K562 (cell line): Measurements from ENCODE around the gene DCXR. TPM values are rescaled to one million over a fixed set of nuclear protein-coding genes. Genes with fewer than 3 reads are reported as not detected.

Source experiments
- CEBPG ChIP-seq, 3 experiments: fragments of 200-800 bp in 1 of 3; sonication (Bioruptor generic) in 1 of 3; sonication (generic) in 1 of 3; formaldehyde crosslinking in 1 of 3; IDR thresholded peaks in 2 of 3; conservative IDR thresholded peaks in 1 of 3; 2 replicates each; pipeline versions ENCODE4 v1.6.1 to v1.8.0; 2016 to 2022; ENCODE audit warnings: missing compliant biosample characterization in 2 of 3, missing genetic modification characterization in 2 of 3, mild to moderate bottlenecking in 1 of 3, missing genetic modification reagents in 1 of 3
- DDX20 ChIP-seq: fragments of 450-650 bp; IDR thresholded peaks from 2 replicates; pipeline ENCODE4 v1.6.1; 2016; ENCODE audit warnings: missing genetic modification characterization, low read depth, mild to moderate bottlenecking, missing compliant biosample characterization, moderate library complexity
- GABPA ChIP-seq: fragments of 200-800 bp; sonication (Bioruptor generic); conservative IDR thresholded peaks from 2 replicates; pipeline ENCODE4 v1.6.1; 2016; ENCODE audit warnings: low read depth, missing genetic modification characterization, missing compliant biosample characterization
- GABPB2 ChIP-seq: fragments of 250-450 bp; sonication (Bioruptor Pico); conservative IDR thresholded peaks from 2 replicates; pipeline ENCODE4 v1.5.1; 2021; ENCODE audit warnings: mild to moderate bottlenecking
- HOXB6 ChIP-seq: fragments of 250-450 bp; sonication (Bioruptor Pico); IDR thresholded peaks from 2 replicates; pipeline ENCODE4 v1.5.1; 2022; ENCODE audit warnings: mild to moderate bottlenecking, borderline replicate concordance
- MEIS2 ChIP-seq: fragments of 450-650 bp; IDR thresholded peaks from 2 replicates; pipeline ENCODE4 v1.6.1; 2014; ENCODE audit warnings: mild to moderate bottlenecking; ENCODE audit not compliant: partially characterized antibody
- NR3C1 ChIP-seq: sonication (generic); formaldehyde crosslinking; IDR thresholded peaks from 2 replicates; pipeline ENCODE4 v1.8.1; 2022; ENCODE audit warnings: missing genetic modification reagents
- NR4A1 ChIP-seq, 2 experiments: fragments of 250-450 bp in 1 of 2; fragments of 450-650 bp in 1 of 2; sonication (Bioruptor Pico) in 1 of 2; IDR thresholded peaks; 2 replicates each; pipeline versions ENCODE4 v1.4.0 to v1.6.1; 2016 to 2020; ENCODE audit warnings: mild to moderate bottlenecking in 2 of 2, missing compliant biosample characterization in 1 of 2, missing genetic modification characterization in 1 of 2, moderate library complexity in 1 of 2
- PRPF4 ChIP-seq: fragments of 200-400 bp; formaldehyde crosslinking; IDR thresholded peaks from one replicate; pipeline ENCODE4 v1.6.1; 2017; ENCODE audit warnings: low read length, low read depth, mild to moderate bottlenecking; ENCODE audit not compliant: insufficient read depth, poor library complexity, severe bottlenecking
- SMARCA5 ChIP-seq: fragments of 450-650 bp; IDR thresholded peaks from 2 replicates; pipeline ENCODE4 v1.6.1; 2016
- TEAD1 ChIP-seq, 2 experiments: fragments of 450-650 bp in 1 of 2; sonication (generic) in 1 of 2; formaldehyde crosslinking; IDR thresholded peaks; 2 replicates each; pipeline versions ENCODE4 v1.4.0 to v1.8.0; 2020 to 2022; ENCODE audit warnings: mild to moderate bottlenecking in 2 of 2, missing genetic modification reagents in 1 of 2
- ZBTB7A ChIP-seq: IDR thresholded peaks from 2 replicates; pipeline ENCODE4 v1.6.1; 2011; ENCODE audit warnings: low read depth, mild to moderate bottlenecking, low read length, moderate library complexity, borderline replicate concordance; ENCODE audit not compliant: control insufficient read depth
- ZNF24 ChIP-seq: fragments of 450-650 bp; IDR thresholded peaks from 2 replicates; pipeline ENCODE4 v1.6.1; 2016
- ZNF282 ChIP-seq: sonication (generic); formaldehyde crosslinking; IDR thresholded peaks from 2 replicates; pipeline ENCODE4 v1.8.1; 2023; ENCODE audit warnings: missing genetic modification reagents
- ZNF764 ChIP-seq: fragments of 250-450 bp; sonication (Bioruptor Pico); IDR thresholded peaks from 2 replicates; pipeline ENCODE4 v1.4.0; 2020; ENCODE audit warnings: low read depth, mild to moderate bottlenecking, moderate library complexity
- ZSCAN29 ChIP-seq: fragments of 450-650 bp; IDR thresholded peaks from 2 replicates; pipeline ENCODE4 v1.6.1; 2017
- polyA plus RNA-seq, 8 experiments: library from polyadenylated mRNA; depleted of rRNA in 4 of 8; stranded (reverse) in 5 of 8; unstranded in 3 of 8; fragments of >200 nt; fragmentation: Nextera tagmentation in 2 of 8; fragmentation: Illumina TruSeq in 1 of 8; extraction: Ambion mirVana in 2 of 8; extraction: Trizol in 1 of 8; gene quantifications; 2 replicates each; pipeline versions ENCODE4 v1.2.1 to v1.2.3, GENCODE V29; 2011 to 2014; ENCODE audit warnings: inconsistent platforms in 1 of 8, missing spikeins in 1 of 8
- total RNA-seq, 7 experiments: library from RNA; depleted of rRNA in 6 of 7; stranded (reverse); fragments of >200 nt in 6 of 7; fragmentation: Illumina TruSeq in 2 of 7; extraction: Trizol in 2 of 7; gene quantifications; 2 replicates each; pipeline versions ENCODE4 v1.2.1 to v1.2.3, GENCODE V29; 2011 to 2021; ENCODE audit warnings: low replicate concordance in 1 of 7
- TF ChIP-seq, protein P1 (sequence below): sonication (generic); formaldehyde crosslinking; IDR thresholded peaks from 2 replicates; pipeline ENCODE4 v1.8.0; 2022; ENCODE audit warnings: mild to moderate bottlenecking, low read depth, missing genetic modification reagents
- TF ChIP-seq, protein P2 (sequence below): fragments of 150-350 bp; conservative IDR thresholded peaks from 2 replicates; pipeline ENCODE4 v1.6.1; 2014; ENCODE audit warnings: low read length
- TF ChIP-seq, protein P3 (sequence below): sonication (generic); formaldehyde crosslinking; IDR thresholded peaks from 2 replicates; pipeline ENCODE4 v1.8.1; 2023; ENCODE audit warnings: mild to moderate bottlenecking, missing genetic modification reagents
- TF ChIP-seq, protein P4 (sequence below), 3 experiments: IDR thresholded peaks in 2 of 3; conservative IDR thresholded peaks in 1 of 3; 2 replicates each; pipeline ENCODE4 v1.5.1; 2011 to 2012; ENCODE audit warnings: low read length in 3 of 3, mild to moderate bottlenecking in 3 of 3, control low read depth in 2 of 3, improper control_type of control experiment in 1 of 3, inconsistent platforms in 1 of 3, low read depth in 1 of 3, mixed read lengths in 1 of 3, moderate library complexity in 1 of 3; ENCODE audit not compliant: insufficient read depth in 2 of 3

Gene DCXR
- total and polyA plus RNA-seq, 9 of the 15 experiments (the other 6 are each of a cell fraction or from before 2014, with no cell fraction given): 21.3 to 274 (median 156) TPM

DNA sequence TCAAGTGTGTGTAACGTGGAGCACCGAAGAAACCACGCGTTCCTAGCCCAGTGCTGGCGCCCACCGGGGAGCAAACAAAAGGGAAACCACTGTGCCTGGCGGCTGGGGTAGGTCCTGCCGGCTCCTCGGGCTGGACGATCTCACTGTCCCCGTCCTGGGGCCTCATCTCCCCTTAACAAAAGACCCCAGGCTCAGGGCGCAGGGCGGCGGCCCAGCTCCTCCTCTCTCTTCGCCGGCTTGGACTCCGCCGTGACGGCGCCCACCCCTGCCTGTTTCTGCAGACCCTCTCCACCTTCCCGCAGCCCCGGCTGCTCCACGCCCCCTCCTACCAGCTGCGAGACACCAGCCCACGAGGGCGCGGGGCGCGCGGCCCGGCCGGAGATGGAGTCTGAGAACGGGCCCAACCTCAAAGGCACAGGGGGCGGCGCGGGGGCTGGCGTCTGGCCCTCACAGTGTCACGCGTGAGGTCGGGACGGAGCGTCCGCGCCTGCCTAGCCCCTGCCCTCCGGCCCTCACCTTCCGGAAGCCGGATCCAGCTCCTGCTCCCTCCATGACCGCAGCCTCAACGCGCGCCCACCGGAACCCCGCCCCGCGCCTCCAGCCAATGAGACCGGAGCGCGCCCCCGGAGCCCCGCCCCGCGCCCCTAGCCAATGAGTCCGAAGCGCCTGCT, 15.1 kb downstream of the DCXR start, which contains the start of gene CENPX (continued):
- TF ChIP-seq, protein P1, sequence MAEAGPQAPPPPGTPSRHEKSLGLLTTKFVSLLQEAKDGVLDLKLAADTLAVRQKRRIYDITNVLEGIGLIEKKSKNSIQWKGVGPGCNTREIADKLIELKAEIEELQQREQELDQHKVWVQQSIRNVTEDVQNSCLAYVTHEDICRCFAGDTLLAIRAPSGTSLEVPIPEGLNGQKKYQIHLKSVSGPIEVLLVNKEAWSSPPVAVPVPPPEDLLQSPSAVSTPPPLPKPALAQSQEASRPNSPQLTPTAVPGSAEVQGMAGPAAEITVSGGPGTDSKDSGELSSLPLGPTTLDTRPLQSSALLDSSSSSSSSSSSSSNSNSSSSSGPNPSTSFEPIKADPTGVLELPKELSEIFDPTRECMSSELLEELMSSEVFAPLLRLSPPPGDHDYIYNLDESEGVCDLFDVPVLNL (CRISPR knock-in tag): no peak
- TF ChIP-seq CEBPG (CRISPR knock-in tag; IDR thresholded peaks at IDR 0.05) (no peak), CEBPG (tag; conservative IDR thresholded peaks at IDR 0.05 in 1 of 2, IDR thresholded peaks at IDR 0.05 in 1 of 2) (no peak), ZSCAN29 (no peak), NR4A1 (CRISPR knock-in tag; IDR thresholded peaks at IDR 0.05) (no peak), NR4A1 (tag; IDR thresholded peaks at IDR 0.05) (no peak), GABPA (tag) (peak; percentile 89), ZNF24 (no peak), ZNF282 (CRISPR knock-in tag) (no peak), HOXB6 (no peak), SMARCA5 (no peak), ZBTB7A (peak; percentile 81), TEAD1 (CRISPR knock-in tag; IDR thresholded peaks at IDR 0.05) (0 out of 4 replicates have a peak, but pooled peaks of 1 of the 2 experiments have one; percentile 14), MEIS2 (no peak), ZNF764 (no peak), NR3C1 (CRISPR knock-in tag) (no peak), DDX20 (no peak), GABPB2 (CRISPR knock-in tag) (no peak), PRPF4 (no peak)
- TF ChIP-seq, protein P2, sequence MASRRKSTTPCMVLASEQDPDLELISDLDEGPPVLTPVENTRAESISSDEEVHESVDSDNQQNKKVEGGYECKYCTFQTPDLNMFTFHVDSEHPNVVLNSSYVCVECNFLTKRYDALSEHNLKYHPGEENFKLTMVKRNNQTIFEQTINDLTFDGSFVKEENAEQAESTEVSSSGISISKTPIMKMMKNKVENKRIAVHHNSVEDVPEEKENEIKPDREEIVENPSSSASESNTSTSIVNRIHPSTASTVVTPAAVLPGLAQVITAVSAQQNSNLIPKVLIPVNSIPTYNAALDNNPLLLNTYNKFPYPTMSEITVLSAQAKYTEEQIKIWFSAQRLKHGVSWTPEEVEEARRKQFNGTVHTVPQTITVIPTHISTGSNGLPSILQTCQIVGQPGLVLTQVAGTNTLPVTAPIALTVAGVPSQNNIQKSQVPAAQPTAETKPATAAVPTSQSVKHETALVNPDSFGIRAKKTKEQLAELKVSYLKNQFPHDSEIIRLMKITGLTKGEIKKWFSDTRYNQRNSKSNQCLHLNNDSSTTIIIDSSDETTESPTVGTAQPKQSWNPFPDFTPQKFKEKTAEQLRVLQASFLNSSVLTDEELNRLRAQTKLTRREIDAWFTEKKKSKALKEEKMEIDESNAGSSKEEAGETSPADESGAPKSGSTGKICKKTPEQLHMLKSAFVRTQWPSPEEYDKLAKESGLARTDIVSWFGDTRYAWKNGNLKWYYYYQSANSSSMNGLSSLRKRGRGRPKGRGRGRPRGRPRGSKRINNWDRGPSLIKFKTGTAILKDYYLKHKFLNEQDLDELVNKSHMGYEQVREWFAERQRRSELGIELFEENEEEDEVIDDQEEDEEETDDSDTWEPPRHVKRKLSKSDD: no peak
- TF ChIP-seq, protein P3, sequence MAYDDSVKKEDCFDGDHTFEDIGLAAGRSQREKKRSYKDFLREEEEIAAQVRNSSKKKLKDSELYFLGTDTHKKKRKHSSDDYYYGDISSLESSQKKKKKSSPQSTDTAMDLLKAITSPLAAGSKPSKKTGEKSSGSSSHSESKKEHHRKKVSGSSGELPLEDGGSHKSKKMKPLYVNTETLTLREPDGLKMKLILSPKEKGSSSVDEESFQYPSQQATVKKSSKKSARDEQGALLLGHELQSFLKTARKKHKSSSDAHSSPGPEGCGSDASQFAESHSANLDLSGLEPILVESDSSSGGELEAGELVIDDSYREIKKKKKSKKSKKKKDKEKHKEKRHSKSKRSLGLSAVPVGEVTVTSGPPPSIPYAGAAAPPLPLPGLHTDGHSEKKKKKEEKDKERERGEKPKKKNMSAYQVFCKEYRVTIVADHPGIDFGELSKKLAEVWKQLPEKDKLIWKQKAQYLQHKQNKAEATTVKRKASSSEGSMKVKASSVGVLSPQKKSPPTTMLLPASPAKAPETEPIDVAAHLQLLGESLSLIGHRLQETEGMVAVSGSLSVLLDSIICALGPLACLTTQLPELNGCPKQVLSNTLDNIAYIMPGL (CRISPR knock-in tag): peak; percentile 57; the same call in 1 of the 2 replicates
- TF ChIP-seq, protein P4, sequence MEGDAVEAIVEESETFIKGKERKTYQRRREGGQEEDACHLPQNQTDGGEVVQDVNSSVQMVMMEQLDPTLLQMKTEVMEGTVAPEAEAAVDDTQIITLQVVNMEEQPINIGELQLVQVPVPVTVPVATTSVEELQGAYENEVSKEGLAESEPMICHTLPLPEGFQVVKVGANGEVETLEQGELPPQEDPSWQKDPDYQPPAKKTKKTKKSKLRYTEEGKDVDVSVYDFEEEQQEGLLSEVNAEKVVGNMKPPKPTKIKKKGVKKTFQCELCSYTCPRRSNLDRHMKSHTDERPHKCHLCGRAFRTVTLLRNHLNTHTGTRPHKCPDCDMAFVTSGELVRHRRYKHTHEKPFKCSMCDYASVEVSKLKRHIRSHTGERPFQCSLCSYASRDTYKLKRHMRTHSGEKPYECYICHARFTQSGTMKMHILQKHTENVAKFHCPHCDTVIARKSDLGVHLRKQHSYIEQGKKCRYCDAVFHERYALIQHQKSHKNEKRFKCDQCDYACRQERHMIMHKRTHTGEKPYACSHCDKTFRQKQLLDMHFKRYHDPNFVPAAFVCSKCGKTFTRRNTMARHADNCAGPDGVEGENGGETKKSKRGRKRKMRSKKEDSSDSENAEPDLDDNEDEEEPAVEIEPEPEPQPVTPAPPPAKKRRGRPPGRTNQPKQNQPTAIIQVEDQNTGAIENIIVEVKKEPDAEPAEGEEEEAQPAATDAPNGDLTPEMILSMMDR (IDR thresholded peaks at IDR 0.05 in 2 of 3, conservative IDR thresholded peaks at IDR 0.05 in 1 of 3; ENCODE audit: insufficient read depth in 2 of 3, low read depth in 1 of 3, low read length in 3 of 3): peak in 1 of 3 experiments; percentile 1; a peak in 1 of 6 replicates
